Heart left ventricle (tissue), 16 donors: ENCODE measurements around the gene RBP2. TPM values are rescaled to one million over a fixed set of nuclear protein-coding genes. Genes with fewer than 3 reads are reported as not detected.

Experiments
- ATAC-seq, 4 donors: fragments of 200-7000 bp; cut with Tn5 transposase; one replicate each; pipeline ENCODE4 v1.9.1; 2020 to 2022; ENCODE audit warnings: moderate library complexity in 4 of 4, mild to moderate bottlenecking in 3 of 4, moderate number of reproducible peaks in 1 of 4
- DNase-seq, 5 donors: peaks; one replicate each; pipeline ENCODE4 v3.0.0-alpha.2; 2020
- H3K27ac ChIP-seq, 12 donors: fragments of 200-600 bp; sonication (generic) in 4 of 12; one replicate each; pipeline versions ENCODE4 v1.5.0 to v1.8.0; 2016 to 2022; ENCODE audit warnings: mild to moderate bottlenecking in 2 of 12
- H3K27me3 ChIP-seq, 9 donors: fragments of 200-600 bp; sonication (generic) in 2 of 9; one replicate each; pipeline versions ENCODE4 v1.5.1 to v1.8.0; 2016 to 2022; ENCODE audit warnings: mild to moderate bottlenecking in 3 of 9
- H3K36me3 ChIP-seq, 9 donors: fragments of 200-600 bp; sonication (generic) in 2 of 9; one replicate each; pipeline versions ENCODE4 v1.5.0 to v1.8.0; 2018 to 2022; ENCODE audit warnings: mild to moderate bottlenecking in 2 of 9
- H3K4me1 ChIP-seq, 12 donors: fragments of 200-600 bp; sonication (generic) in 4 of 12; one replicate each; pipeline versions ENCODE4 v1.5.0 to v1.8.0; 2016 to 2022; ENCODE audit warnings: mild to moderate bottlenecking in 3 of 12
- H3K4me3 ChIP-seq, 12 donors: fragments of 200-600 bp; sonication (generic) in 4 of 12; one replicate each; pipeline versions ENCODE4 v1.5.0 to v1.8.0; 2017 to 2022; ENCODE audit warnings: mild to moderate bottlenecking in 9 of 12, moderate library complexity in 4 of 12
- H3K9me3 ChIP-seq, 12 donors: fragments of 200-600 bp; sonication (generic) in 4 of 12; one replicate each; pipeline versions ENCODE4 v1.5.0 to v1.8.0; 2016 to 2022; ENCODE audit warnings: mild to moderate bottlenecking in 1 of 12
- POLR2A ChIP-seq, 2 donors: fragments of 450-650 bp; IDR thresholded peaks; one replicate each; pipeline ENCODE4 v1.6.1; 2017; ENCODE audit warnings: antibody characterized with exemption in 2 of 2, mild to moderate bottlenecking in 2 of 2, moderate library complexity in 2 of 2
- WGBS, 4 donors: extraction: QIAGEN DNeasy Blood & Tissue Kit in 2 of 4; methylation state at CpG; one replicate each; pipeline versions ENCODE4 v1.1.5 to v1.1.7; 2013 to 2018; 5-methylcytosine and 5-hydroxymethylcytosine counted together
- intact Hi-C, 10 donors: fragments of 100-400 bp; cut with DNase I; formaldehyde crosslinking; loops; one replicate each; pipeline versions ENCODE4 v1.11.1 to v1.14.2; 2022
- polyA plus RNA-seq, 2 donors: library from polyadenylated mRNA; stranded (reverse); fragments of 200-250 nt; gene quantifications; one replicate each; pipeline ENCODE4 v1.2.3, GENCODE V29; 2013
- total RNA-seq, 9 donors: library from RNA; depleted of rRNA in 2 of 9; stranded (reverse); fragments of >200 nt in 2 of 9; fragmentation: NEBNext Ultra II Directional in 3 of 9; extraction: Animal tissue kit (Norgen Biotek cat#: 25700) in 3 of 9; gene quantifications; one replicate each; pipeline versions ENCODE4 v1.1.0 to v1.2.4, GENCODE V29; 2016 to 2023
- TF ChIP-seq, protein P1 (sequence below), 12 donors: fragments of 200-600 bp; sonication (generic) in 4 of 12; IDR thresholded peaks; one replicate each; pipeline versions ENCODE4 v1.5.0 to v1.8.0; 2018 to 2022; ENCODE audit warnings: antibody characterized with exemption in 12 of 12, mild to moderate bottlenecking in 5 of 12
- donor health status: ischemic (EF 13 %, LVEDD 7.1; RV severe dilation, severe dysfunction).
- donor health status: healthy with polysubstance abuse.
- donor health status: DM: no; HTN: yes; CAD: no.
- donor health status: DM: no; HTN: no; CAD: no.
- donor health status: ischemic (EF 25% LVEDD 6.9; RV normal size, moderate dysfunction).
- donor health status: ischemic (EF 25% LVEDD 5.7; RV mildly dilated, moderate dysfunction).
- donor health status: healthy.
- donor health status: DM: yes; HTN: yes; CAD: no.
- donor health status: ischemic (EF 35%, LVEDD 5.7; RV mildly dilated, moderate dysfunction).
- donor health status: nonischemic (EF 11% LVEDD 7.7; RV severe dilation, severe dysfunction).
- donor health status: DM: yes; HTN: yes; CAD: no.
- donor health status: PGD.
- donor health status: ischemic (EF 29% LVEDD 5.4; RV normal size, mild dysfunction).
- donor health status: nonischemic (EF 23%, LVEDD 6.1; RV moderate dilation, normal function).

Gene RBP2
- total and polyA plus RNA-seq, 11 donors: 0.25 TPM; not detected in 10

DNA sequence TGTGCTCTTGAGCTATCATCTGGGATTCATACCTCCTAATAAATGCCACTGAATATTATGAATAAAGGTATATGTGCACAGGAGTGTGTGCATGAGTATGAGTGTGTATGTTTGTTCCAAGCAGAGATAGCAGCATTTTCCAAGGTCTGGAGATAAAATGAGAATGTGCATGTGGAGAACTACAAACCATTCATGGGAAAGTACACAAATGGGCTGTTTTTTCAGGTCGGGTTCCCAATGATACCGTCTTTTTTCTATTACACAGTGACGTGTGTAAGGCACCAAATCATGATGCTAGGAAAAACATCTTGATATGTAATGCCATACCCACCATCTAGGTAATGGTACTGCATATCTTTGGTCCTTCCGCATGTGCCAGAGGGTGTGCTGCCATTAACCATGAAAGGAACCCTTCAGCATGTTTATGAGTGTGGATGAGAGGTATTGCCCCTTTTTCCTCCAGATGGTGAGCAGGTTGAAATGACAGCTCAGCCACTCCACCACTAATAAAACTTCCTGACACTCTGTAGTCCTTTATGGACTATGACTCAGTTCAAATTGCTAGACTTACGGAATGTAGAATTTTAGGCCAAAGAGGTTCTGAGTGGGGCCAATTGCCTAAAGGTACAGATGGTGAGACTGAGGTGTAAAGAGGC, 50.4 kb downstream of the RBP2 start:
- Histone ChIP-seq H3K27ac (no peak overlapping the region), H3K27me3 (no peaks in the 10 kb centered on the region), H3K4me3 (no peak overlapping the region), H3K36me3 (peaks cover 0 to 25% (median 9%) of the 10 kb centered on the region in 9 donors), H3K9me3 (no peaks in the 10 kb centered on the region), H3K4me1 (peaks cover 0 to 12% (median 0%) of the 10 kb centered on the region in 12 donors)
- WGBS, 4 donors: 73 to 91% (median 79%) methylated on average over 5 of the region's 5 CpGs
- DNase-seq: no peak
- no peak for ATAC-seq
- intact Hi-C loops: loop anchor here in 9 of 10 donors (2.0 to 10.0 kb wide), 10 partner anchors 136 to 1439 kb away; partner anchors contain the start of gene CLSTN2 (in 6 of the 9)
- TF ChIP-seq, protein P1, sequence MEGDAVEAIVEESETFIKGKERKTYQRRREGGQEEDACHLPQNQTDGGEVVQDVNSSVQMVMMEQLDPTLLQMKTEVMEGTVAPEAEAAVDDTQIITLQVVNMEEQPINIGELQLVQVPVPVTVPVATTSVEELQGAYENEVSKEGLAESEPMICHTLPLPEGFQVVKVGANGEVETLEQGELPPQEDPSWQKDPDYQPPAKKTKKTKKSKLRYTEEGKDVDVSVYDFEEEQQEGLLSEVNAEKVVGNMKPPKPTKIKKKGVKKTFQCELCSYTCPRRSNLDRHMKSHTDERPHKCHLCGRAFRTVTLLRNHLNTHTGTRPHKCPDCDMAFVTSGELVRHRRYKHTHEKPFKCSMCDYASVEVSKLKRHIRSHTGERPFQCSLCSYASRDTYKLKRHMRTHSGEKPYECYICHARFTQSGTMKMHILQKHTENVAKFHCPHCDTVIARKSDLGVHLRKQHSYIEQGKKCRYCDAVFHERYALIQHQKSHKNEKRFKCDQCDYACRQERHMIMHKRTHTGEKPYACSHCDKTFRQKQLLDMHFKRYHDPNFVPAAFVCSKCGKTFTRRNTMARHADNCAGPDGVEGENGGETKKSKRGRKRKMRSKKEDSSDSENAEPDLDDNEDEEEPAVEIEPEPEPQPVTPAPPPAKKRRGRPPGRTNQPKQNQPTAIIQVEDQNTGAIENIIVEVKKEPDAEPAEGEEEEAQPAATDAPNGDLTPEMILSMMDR (IDR thresholded peaks at IDR 0.05): no peak
- no peak for TF ChIP-seq POLR2A (IDR thresholded peaks at IDR 0.05)

DNA sequence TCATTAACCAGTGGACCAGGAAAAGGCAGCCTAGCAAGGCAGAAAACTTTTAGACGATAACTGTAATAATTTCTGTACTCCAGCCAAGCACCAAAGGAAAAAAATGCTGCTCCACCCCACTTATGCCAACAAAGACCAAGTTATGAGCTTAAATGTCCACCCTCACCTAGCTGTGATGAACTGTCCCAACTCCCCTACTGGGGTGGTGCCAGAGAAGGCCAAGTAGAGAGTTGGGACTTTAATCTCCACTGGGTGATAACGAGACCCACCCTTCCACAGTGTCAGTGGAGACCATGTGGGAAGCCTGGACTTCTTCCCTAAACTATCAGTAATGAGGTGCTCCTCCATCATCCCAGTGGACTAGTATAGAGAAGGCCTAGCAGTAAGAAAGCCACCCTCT, 53.1 kb downstream of the RBP2 start:
- DNase-seq (no peak), ATAC-seq (no peak)
- Histone ChIP-seq H3K9me3 (no peaks in the 10 kb centered on the region), H3K36me3 (peaks cover 0 to 25% (median 9%) of the 10 kb centered on the region in 9 donors), H3K4me3 (no peak overlapping the region), H3K27me3 (no peaks in the 10 kb centered on the region), H3K27ac (no peak overlapping the region), H3K4me1 (peaks cover 0 to 12% (median 0%) of the 10 kb centered on the region in 12 donors)
- no peak for TF ChIP-seq POLR2A (IDR thresholded peaks at IDR 0.05)
- TF ChIP-seq, protein P1 (IDR thresholded peaks at IDR 0.05): no peak
- WGBS, 4 donors: 71 to 80% (median 74%) methylated on average over 2 of the region's 2 CpGs
- intact Hi-C loops: loop anchor here in 6 of 10 donors (10.0 kb wide), 3 partner anchors 512 to 1442 kb away; partner anchors contain the start of gene CLSTN2 (in 3 of the 6)

DNA sequence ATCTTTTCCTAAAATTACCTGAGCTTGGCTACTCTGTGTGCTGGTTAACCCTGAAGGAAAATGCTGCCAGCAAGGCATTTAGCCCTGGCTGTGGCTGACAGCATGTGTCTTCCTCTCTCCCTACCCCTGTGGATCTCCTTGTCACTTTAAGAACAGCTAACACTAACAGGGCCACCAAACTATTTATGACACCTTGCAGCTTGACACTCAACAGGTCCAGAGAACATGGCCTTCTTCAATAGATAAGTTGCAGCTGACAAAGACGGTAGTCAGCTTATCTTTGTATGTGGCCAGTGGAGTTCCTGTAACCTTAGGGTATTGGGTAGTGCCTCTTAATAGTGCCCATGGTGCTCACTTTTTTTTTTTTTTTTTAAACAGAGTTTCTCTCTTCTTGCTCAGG, 54.9 kb downstream of the RBP2 start:
- H3K27ac ChIP-seq: peak overlapping the region in 1 of 12 donors; percentile 7
- TF ChIP-seq POLR2A (IDR thresholded peaks at IDR 0.05): no peak
- TF ChIP-seq, protein P1 (IDR thresholded peaks at IDR 0.05): no peak
- peak; percentile 65 to 87 (median 80) for ATAC-seq
- no peaks in the 10 kb centered on the region for H3K27me3 ChIP-seq
- intact Hi-C loops: loop anchor here in 6 of 10 donors (10.0 kb wide), 3 partner anchors 513 to 1443 kb away; partner anchors contain the start of gene CLSTN2 (in 3 of the 6)
- H3K36me3 ChIP-seq: peaks cover 0 to 25% (median 9%) of the 10 kb centered on the region in 9 donors
- peaks cover 0 to 16% (median 6%) of the 10 kb centered on the region in 12 donors for H3K9me3 ChIP-seq
- H3K4me3 ChIP-seq: no peak overlapping the region
- peaks cover 0 to 12% (median 0%) of the 10 kb centered on the region in 12 donors for H3K4me1 ChIP-seq
- 40 to 62% (median 55%) methylated on average over 1 of the region's 1 CpG for WGBS, 4 donors
- DNase-seq: no peak

DNA sequence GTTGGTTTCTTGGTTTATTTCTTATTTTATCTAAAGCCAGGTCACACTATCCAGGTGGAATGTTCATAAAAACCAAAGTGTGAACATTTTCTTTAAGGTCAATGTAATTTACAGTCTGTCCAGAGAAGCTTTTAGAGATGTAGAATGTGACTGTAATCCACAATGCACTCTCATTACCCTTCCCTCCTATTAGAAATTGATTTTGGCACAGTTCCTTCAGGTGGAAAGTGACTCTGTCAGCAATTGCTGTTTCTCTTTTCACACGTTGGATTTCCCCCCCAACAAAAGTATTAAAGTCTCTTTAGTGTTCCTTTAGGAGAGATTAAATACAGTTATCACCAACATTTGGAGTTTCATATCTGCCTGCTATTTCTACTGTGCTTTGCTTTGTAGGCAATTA, 55.3 kb downstream of the RBP2 start:
- ATAC-seq (no peak), DNase-seq (no peak)
- Histone ChIP-seq H3K4me3 (no peak overlapping the region), H3K27ac (peak overlapping the region in 1 of 12 donors; percentile 7), H3K36me3 (peaks cover 0 to 25% (median 9%) of the 10 kb centered on the region in 9 donors), H3K9me3 (peaks cover 0 to 20% (median 10%) of the 10 kb centered on the region in 12 donors), H3K27me3 (no peaks in the 10 kb centered on the region), H3K4me1 (peaks cover 0 to 12% (median 0%) of the 10 kb centered on the region in 12 donors)
- intact Hi-C loops: loop anchor here in 6 of 10 donors (10.0 kb wide), 3 partner anchors 514 to 1444 kb away; partner anchors contain the start of gene CLSTN2 (in 3 of the 6)
- 18 to 38% (median 23%) methylated on average over 1 of the region's 1 CpG for WGBS, 4 donors
- TF ChIP-seq POLR2A (IDR thresholded peaks at IDR 0.05): no peak
- TF ChIP-seq, protein P1 (IDR thresholded peaks at IDR 0.05): no peak
